Myometrial cell (primary cell): ENCODE results near the gene CCZ1B. TPM values are rescaled to one million over a fixed set of nuclear protein-coding genes. Genes with fewer than 3 reads are reported as not detected.

Source experiments
- total RNA-seq: library from RNA; depleted of rRNA; stranded (reverse); fragments of >200 nt; gene quantifications from 2 replicates; pipeline ENCODE4 v1.2.3, GENCODE V29; 2015

The CCZ1B gene
- 19.1 and 30.6 TPM in 2 replicates for total RNA-seq

DNA sequence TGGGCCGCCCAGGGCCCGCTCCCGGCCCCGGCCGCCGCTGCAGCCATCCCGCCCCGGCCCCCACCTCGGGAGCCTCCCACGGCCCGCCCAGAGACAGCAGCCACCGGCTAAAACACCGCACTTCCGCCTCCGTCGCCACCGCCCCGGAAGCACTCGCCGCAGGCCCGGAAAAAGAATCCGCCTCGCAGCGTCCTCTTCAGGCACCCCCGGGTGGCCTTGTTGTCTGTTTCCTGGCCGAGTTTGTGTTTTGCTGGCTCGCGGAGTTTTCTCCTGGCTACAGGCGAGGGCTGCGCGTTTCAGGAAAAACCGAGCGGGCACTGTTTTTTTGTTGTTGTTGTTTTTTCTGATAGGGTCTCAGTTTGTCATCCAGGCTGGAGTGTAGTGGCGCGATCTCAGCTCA, at the start of gene CCZ1B:
Gene CCZ1B (minus strand): TSS at position 125 of the 400 bp plus-strand sequence. CDS start 78 bp downstream, at position 47.

DNA sequence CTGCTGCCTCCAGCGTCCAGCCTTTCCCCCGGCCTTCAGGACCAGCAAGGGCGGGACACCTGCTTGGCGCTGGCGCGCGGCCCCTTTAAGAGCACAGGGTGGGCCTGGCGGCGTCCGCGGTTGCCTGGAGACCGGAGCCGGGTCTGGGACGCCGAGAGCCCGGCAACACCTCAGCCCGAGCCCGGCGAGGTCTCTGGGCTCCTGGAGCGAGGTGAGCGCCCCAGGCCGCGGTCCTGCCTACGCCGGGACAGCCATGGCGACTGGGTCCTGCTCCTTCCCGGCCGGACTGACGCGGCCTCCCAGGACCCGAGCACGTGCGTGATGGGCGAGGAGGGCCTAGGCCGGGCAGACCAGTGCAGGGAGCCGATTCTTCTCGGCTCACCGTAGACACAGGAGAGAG, 72.1 kb downstream of the CCZ1B start, which contains the start of gene RSPH10B2:
Gene RSPH10B2 (plus strand): TSS at position 140 of the 400 bp plus-strand sequence. CDS start 3,575 bp downstream, outside the sequence.

Other genes with a start within 250 kb of the CCZ1B start
- gene ZDHHC4, start 248.8 kb downstream of the CCZ1B start, total RNA-seq = 44.7 and 52.1 TPM in 2 replicates
- 12.7 and 17.0 TPM in 2 replicates for gene INTS15, start 236.3 kb downstream of the CCZ1B start, total RNA-seq
- under 0.01 and 0.58 TPM in 2 replicates for gene ZNF853, start 210.7 kb downstream of the CCZ1B start, total RNA-seq
- 4.8 and 6.6 TPM in 2 replicates for gene ZNF316, start 189.0 kb downstream of the CCZ1B start, total RNA-seq
- 6.9 and 7.6 TPM in 2 replicates for gene ZNF12, start 119.3 kb downstream of the CCZ1B start, total RNA-seq
- not detected in 2 replicates for gene RSPH10B2, start 72.2 kb downstream of the CCZ1B start, total RNA-seq